GM12892 (cell line): ENCODE measurements around the gene CACNG8.

ENCODE experiments used
- DNase-seq: peaks from one replicate; pipeline ENCODE4 v3.0.0; 2011; ENCODE audit not compliant: insufficient read length
- FAIRE-seq: peaks from 2 replicates; lab custom pipeline; 2011; peaks lifted over from hg19 to GRCh38; lab: Jason Lieb, UNC
- POLR2A ChIP-seq: IDR thresholded peaks from 2 replicates; pipeline ENCODE4 v1.6.1; 2011; ENCODE audit warnings: low read depth, low read length, control low read depth
- POLR2AphosphoS5 ChIP-seq: IDR thresholded peaks from 2 replicates; pipeline ENCODE4 v1.6.1; 2011; ENCODE audit warnings: low read depth, low read length, control low read depth
- TAF1 ChIP-seq: IDR thresholded peaks from 2 replicates; pipeline ENCODE4 v1.6.1; 2011; ENCODE audit warnings: low read depth, mild to moderate bottlenecking, control low read depth, low read length, borderline replicate concordance

Gene CACNG8

DNA sequence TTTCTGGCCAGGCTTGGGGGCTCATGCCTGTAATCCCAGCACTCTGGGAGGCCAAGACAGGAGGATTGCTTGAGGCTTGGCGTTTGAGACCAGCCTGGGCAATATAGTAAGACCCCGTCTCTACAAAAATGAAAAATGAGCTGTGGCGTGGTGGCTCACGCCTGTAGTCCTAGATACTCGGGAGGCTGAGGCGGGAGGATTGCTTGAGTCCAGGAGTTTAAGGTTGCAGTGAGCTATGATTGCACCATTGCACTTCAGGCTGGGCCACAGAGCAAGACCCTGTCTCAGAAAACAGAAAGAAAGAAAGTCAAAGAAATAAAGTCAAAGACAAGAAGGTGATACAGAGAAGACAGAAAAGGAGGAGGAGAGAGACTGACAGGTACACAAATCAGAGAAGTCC, 26.2 kb downstream of the CACNG8 start:
- TF ChIP-seq POLR2AphosphoS5 (no peak), POLR2A (no peak), TAF1 (no peak)
- FAIRE-seq (no peak), DNase-seq (no peak)

DNA sequence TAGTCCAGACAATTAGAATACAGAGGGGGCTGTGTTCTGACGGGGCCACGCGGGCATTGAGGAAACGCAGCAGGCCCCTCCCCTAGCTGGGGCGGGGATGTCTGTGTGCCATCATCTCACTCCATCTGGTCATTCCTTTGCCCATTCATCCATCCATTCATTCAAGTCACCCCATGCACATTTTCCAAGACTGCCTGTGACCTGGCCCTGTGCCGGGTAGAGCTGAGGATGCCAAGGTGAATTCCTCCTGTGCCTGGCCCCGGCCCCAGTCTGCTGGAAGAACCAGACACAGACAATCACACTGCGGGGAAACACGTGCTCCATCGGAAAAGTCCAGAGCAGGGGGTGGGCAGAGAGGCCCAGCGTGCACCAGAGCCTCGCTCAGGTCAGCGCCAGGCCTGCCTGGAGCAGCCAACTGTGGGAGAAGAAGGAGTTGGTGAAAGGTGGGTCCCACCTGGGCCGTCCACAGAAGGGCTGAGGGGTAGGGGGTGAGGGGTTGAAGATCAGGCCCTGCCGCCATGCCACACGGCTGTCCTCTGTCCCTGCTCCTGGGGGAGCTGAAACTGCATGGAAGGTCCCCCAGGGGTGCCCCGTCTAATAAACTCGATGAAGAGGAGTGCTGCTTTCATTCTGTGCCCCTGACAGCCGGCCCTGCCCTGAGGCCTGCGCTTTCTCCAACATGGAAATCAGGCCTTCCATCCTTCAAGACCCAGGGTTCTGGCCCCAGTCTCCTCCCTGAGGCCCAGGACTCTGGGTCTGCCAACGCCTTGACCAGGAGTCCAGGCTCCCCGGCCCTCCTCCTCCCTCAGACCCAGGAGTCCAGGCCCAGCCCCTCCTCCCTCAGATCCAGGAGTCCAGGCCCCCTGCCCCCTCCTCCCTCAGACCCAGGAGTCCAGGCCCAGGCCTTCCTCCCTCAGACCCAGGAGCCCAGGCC, 27.1 kb downstream of the CACNG8 start:
- TF ChIP-seq POLR2AphosphoS5 (no peak), TAF1 (no peak), POLR2A (no peak)
- DNase-seq (no peak), FAIRE-seq (no peak)

GRCh38 chr19:53991224-53992113, 28.7 kb downstream of the CACNG8 start, which contains the start of gene CACNG6:
Gene CACNG6 (plus strand): TSS chr19:53991637. CDS start chr19:53992878, 1,241 bp downstream.
- TF ChIP-seq POLR2A: no peak
- TF ChIP-seq TAF1: no peak
- TF ChIP-seq POLR2AphosphoS5: no peak
- FAIRE-seq (no peak), DNase-seq (no peak)

DNA sequence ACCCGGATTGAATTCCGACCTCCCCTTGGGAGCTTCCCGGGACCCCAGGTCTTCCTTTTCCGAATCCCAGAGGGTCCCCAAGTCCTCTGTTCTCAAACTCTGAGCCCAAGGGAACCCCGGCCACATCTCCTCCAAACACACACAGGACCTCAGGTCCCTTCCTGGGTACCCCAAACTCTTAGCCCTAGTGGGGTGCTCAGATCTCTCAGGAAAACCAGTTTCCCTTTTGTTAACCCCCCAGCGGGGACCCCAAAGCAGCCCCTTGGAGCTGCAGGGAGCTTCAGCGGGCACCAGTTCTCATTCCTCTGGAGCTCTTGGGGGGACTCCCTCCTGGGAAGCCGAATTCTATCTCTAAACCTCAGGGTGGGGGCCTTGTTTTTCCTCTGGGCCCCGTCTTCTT, 29.5 kb downstream of the CACNG8 start:
- no peak for DNase-seq
- FAIRE-seq: no peak
- no peak for TF ChIP-seq TAF1

DNA sequence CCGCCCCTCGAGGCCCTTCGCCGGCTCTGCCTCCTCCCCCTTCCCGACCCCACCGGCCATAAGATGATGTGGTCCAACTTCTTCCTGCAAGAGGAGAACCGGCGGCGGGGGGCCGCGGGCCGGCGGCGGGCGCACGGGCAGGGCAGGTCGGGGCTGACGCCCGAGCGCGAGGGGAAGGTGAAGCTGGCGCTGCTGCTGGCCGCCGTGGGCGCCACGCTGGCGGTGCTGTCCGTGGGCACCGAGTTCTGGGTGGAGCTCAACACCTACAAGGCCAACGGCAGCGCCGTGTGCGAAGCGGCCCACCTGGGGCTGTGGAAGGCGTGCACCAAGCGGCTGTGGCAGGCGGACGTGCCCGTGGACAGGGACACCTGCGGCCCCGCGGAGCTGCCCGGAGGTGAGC, 30.1 kb downstream of the CACNG8 start:
- no peak for FAIRE-seq

DNA sequence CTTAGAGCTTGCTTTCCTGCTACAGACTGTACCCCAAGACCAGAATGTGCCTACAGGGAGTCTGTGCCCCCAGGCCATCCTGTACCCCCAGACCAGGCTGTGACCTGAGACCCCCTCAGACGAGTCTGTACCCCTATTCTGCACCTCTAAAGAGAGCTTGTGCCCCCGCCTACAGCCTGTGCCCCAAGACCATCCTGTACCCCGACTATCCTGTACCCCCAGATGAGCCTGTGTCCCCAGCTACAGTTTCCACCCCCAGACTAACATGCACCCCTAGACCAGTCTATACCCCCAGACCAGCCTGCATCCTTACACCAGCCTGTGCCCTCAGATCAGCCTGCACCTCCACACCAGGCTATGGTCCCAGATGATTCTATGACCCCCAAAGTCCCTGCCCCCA, 30.7 kb downstream of the CACNG8 start:
- FAIRE-seq: no peak
- DNase-seq: no peak
- TF ChIP-seq POLR2AphosphoS5 (no peak), TAF1 (no peak), POLR2A (no peak)

More for the DNA sequence above, 30.1 kb downstream of the CACNG8 start:
- TF ChIP-seq POLR2A (no peak), POLR2AphosphoS5 (no peak), TAF1 (no peak)
- no peak for DNase-seq

DNA sequence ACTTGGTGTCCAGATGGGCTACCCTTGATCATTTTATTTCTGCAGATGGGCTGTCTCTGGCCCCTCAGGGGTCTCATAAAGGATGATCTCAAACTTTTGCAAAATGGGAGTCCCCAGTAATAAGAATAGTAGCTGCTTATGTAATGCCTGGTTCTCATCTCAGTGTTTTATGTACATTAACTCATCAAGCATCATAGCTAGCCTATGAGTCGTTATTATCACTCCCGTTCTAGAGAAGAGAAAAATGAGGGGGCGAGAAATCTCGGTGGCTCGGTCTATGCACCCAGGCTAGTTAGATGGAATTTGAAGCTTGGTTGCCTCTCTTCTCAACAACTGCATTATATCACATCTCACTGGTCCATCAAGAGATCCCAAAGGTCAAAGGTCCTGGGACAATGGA, 32.1 kb downstream of the CACNG8 start:
- FAIRE-seq (no peak), DNase-seq (no peak)
- TF ChIP-seq TAF1 (no peak), POLR2A (no peak), POLR2AphosphoS5 (no peak)

- FAIRE-seq: no peak
- no peak for DNase-seq
- no peak for TF ChIP-seq POLR2A
These were observed 35.5 kb downstream of the CACNG8 start for GRCh38 chr19:53998223-53998622.

GRCh38 chr19:53999694-54000093, 37.0 kb downstream of the CACNG8 start:
- no peak for TF ChIP-seq TAF1
- no peak for TF ChIP-seq POLR2AphosphoS5
- TF ChIP-seq POLR2A: no peak
- FAIRE-seq (no peak), DNase-seq (no peak)

DNA sequence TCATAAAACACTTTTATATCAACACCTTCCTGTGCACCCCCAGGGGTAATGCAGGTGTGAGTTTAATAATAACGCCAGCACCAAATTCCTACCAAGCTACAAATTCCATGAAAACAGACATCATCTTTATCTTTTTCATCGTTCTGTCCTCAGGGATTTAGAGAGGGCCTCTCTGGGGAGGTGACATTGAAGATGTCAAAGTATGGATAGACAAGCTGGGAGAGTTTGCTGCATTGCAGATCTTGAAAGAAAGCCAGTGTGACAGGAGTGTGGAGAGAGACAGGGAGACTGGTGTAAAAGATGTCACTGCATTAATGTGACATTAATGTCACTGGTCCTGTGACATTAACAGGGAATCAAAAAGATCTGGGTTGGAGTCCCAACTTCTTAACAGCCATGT, 38.8 kb downstream of the CACNG8 start:
- no peak for DNase-seq
- no peak for FAIRE-seq
- TF ChIP-seq POLR2A (no peak), TAF1 (no peak), POLR2AphosphoS5 (no peak)

DNA sequence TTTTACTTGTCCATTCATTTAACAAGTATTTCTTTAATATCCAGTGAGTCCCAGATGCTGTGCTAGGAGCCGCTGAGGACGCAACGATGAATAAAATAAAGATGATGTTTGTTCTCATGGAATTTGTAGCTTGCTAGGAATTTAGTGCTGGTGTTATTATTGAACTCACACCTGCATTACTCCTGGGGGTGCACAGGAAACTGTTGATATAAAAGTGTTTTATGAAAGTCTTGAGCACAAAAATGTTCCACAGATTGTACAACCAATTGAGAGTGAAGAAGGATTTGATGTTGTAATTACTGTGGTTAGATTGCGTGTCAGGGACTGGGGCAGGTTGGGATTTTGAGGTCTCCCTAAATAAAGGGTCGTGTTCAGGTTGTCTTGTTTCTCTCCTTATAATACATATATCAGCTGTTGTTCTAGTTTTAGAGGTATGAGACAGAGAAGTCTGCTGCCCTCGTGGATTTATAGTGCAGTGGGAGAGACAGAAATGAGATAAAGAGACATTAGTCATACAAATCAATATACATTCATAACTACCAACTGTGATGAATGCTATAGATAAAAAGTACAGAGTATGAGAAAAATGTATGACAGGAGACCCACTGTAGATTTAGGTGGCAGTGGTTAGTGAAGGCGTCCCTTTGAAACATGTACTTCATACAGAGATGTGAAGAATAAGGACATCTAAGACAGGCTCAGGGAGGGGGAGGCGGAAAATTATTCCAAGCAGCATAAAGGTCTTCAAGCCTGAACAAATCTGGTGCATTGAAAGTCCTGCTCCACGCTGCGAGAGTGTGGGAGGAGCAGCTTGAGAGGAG, 40.0 kb downstream of the CACNG8 start:
- DNase-seq (no peak), FAIRE-seq (no peak)
- TF ChIP-seq TAF1 (no peak), POLR2A (no peak), POLR2AphosphoS5 (no peak)
